ENCODE data around the gene TPO.

The TPO gene

GRCh38 chr2:1455466-1455865 is 42.2 kb downstream of the TPO start:
- H3K4me3 ChIP-seq (ENCODE audit: low read depth, low read length), result no peak overlapping the region
- H3K36me3 ChIP-seq (replicated peaks), result no peaks in the 10 kb centered on the region
- H3K27me3 ChIP-seq (replicated peaks), result no peaks in the 10 kb centered on the region
- TF ChIP-seq, protein P1, sequence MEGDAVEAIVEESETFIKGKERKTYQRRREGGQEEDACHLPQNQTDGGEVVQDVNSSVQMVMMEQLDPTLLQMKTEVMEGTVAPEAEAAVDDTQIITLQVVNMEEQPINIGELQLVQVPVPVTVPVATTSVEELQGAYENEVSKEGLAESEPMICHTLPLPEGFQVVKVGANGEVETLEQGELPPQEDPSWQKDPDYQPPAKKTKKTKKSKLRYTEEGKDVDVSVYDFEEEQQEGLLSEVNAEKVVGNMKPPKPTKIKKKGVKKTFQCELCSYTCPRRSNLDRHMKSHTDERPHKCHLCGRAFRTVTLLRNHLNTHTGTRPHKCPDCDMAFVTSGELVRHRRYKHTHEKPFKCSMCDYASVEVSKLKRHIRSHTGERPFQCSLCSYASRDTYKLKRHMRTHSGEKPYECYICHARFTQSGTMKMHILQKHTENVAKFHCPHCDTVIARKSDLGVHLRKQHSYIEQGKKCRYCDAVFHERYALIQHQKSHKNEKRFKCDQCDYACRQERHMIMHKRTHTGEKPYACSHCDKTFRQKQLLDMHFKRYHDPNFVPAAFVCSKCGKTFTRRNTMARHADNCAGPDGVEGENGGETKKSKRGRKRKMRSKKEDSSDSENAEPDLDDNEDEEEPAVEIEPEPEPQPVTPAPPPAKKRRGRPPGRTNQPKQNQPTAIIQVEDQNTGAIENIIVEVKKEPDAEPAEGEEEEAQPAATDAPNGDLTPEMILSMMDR (IDR thresholded peaks at IDR 0.05; ENCODE audit: low read depth, low read length, missing control alignments), result no peak
- peak; percentile 18 for DNase-seq
- no peak overlapping the region for H3K27ac ChIP-seq
- in situ Hi-C loops (cut with HindIII; ENCODE audit: low pct_ligation_motif_present, low sequenced_read_pairs), result no loop called here

GRCh38 chr2:1458432-1458831 is 45.2 kb downstream of the TPO start:
- Histone ChIP-seq H3K27me3 (replicated peaks) (no peaks in the 10 kb centered on the region), H3K36me3 (replicated peaks) (no peaks in the 10 kb centered on the region), H3K27ac (no peak overlapping the region), H3K4me3 (ENCODE audit: low read depth, low read length) (no peak overlapping the region)
- TF ChIP-seq, protein P1 (IDR thresholded peaks at IDR 0.05; ENCODE audit: low read depth, low read length, missing control alignments), result no peak
- in situ Hi-C loops (cut with HindIII; ENCODE audit: low pct_ligation_motif_present, low sequenced_read_pairs), result no loop called here
- DNase-seq, result no peak

DNA sequence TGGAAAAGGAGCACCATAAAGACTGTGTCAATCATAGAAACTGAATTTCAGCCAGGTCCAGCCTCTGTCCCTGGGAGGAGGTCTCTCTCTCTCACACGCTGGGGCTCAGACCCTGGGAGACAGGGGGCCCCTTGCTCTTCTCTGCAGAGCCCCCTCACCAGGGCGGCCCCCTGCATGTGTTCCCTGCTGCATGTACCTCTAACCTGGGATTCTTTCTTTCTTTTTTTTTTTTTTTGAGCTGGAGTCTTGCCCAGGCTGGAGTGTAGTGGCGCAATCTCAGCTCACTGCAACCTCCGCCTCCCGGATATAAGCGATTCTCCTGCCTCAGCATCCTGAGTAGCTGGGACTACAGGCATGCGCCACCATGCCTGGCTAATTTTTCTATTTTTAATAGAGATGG is 46.5 kb downstream of the TPO start:
- DNase-seq, result no peak
- no peak overlapping the region for H3K4me3 ChIP-seq (ENCODE audit: low read depth, low read length)
- in situ Hi-C loops (cut with HindIII; ENCODE audit: low pct_ligation_motif_present, low sequenced_read_pairs), result no loop called here
- H3K27ac ChIP-seq, result no peak overlapping the region
- no peaks in the 10 kb centered on the region for H3K27me3 ChIP-seq (replicated peaks)
- TF ChIP-seq, protein P1 (IDR thresholded peaks at IDR 0.05; ENCODE audit: low read depth, low read length, missing control alignments), result no peak
- no peaks in the 10 kb centered on the region for H3K36me3 ChIP-seq (replicated peaks)

DNA sequence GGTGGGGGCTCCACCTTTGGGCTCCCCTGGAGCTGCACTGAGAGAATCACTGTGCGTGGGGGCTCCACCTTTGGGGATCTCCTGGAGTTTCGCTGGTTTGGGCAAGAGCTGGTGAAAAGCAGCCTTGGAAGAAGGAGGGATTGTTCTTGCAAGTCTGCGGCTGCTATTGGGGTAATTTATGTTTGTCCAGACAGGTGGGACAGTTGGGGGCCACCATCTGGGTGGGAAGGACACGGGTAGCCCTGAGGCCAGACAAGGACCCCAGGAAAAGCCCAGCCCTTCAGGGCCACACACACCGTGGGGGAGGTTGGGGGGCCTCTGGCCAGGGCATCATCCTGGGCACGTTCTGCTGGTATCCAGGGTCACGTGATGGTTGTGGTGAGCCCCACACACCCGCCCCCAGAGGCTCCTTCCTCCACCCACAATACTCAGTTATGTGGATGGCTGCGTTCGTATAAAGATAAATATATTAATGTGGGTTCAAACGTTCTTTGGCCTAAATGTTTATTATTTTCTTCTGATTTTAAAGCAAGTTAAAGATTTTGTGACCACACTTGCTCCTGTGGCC is 47.7 kb downstream of the TPO start:
- in situ Hi-C loops (cut with HindIII; ENCODE audit: low pct_ligation_motif_present, low sequenced_read_pairs), result no loop called here
- TF ChIP-seq, protein P1 (IDR thresholded peaks at IDR 0.05; ENCODE audit: low read depth, low read length, missing control alignments), result no peak
- no peaks in the 10 kb centered on the region for H3K36me3 ChIP-seq (replicated peaks)

DNA sequence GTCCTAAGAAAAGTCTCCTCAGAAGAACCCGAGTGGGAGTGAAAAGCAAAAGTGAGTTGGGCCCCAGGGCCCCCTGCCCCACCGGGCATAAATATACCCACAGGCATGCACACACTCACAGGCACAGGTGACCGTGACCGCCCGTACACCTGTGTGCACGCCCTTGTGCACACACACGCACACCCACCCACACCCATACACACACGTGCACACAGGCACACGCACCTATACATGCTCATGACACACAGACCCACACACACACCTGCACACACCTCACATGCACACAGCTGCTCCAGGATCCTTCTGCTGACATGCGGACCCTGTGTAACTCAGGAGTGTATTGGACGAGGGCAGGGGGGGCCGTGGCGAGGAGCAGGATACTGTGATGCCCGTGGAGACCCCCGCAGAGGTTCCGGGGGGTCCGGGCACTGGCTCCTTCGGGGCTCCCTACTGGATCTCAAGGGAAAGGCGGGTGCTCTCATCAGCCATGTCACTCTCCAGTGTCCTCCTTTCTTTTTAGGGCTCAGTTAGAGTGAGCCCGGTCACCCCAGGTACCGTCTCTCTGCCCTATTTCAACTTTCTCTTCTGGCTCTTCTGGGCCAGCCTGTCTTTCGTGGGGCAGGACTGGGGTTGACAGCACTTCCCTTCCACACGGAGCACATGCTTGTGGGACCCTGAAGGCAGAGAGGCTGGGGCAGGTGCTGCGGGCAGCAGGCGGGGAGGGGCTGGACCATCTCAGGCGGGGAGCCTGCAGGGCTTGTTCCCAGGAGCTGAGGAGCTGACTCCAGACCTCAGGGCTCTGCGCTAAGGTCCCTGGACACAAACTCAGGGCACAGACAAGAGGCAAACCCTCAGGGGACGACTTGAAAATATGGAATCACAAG is 48.5 kb downstream of the TPO start:
- TF ChIP-seq, protein P1 (IDR thresholded peaks at IDR 0.05; ENCODE audit: low read depth, low read length, missing control alignments), result no peak
- H3K27ac ChIP-seq, result no peak overlapping the region
- no peak for DNase-seq
- H3K27me3 ChIP-seq (replicated peaks), result no peaks in the 10 kb centered on the region
- in situ Hi-C loops (cut with HindIII; ENCODE audit: low pct_ligation_motif_present, low sequenced_read_pairs), result no loop called here
- no peak overlapping the region for H3K4me3 ChIP-seq (ENCODE audit: low read depth, low read length)
- H3K36me3 ChIP-seq (replicated peaks), result no peaks in the 10 kb centered on the region

More for the DNA sequence above, 47.7 kb downstream of the TPO start:
- H3K4me3 ChIP-seq (ENCODE audit: low read depth, low read length), result no peak overlapping the region
- no peak for DNase-seq
- no peak overlapping the region for H3K27ac ChIP-seq
- H3K27me3 ChIP-seq (replicated peaks), result no peaks in the 10 kb centered on the region
